COLO668 (cell line): ENCODE measurements around the gene ERVK3-1.
"Not testable (repeated sequence)": the region's sequence is repeated elsewhere in the genome, so short reads cannot be mapped to it uniquely, and the experiment has no call there.

Experiments
- DNase-seq: peaks from one replicate; lab custom pipeline; 2025; ENCODE audit not compliant: unreplicated experiment; lab: John Stamatoyannopoulos, UW

The ERVK3-1 gene

DNA sequence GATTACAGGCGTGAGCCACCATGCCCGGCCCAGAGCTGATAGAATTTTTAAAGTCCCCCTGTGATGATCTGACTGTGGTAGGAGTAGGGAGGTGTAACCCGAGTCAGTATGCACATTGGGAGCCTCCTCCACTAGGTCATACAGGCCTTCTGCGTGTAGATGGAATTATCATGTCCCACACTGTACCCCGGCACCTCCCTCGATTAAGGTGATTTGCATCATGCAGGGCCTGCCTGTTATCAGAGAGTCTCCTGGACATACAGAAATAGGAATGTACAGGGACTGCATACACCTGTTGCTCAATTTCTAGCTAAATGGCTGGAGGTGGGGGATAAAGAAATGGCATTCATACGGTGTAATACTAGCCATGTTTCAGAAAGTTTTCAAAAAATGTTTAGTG lies 922 bp upstream of the ERVK3-1 start:
- no peak for DNase-seq

DNA sequence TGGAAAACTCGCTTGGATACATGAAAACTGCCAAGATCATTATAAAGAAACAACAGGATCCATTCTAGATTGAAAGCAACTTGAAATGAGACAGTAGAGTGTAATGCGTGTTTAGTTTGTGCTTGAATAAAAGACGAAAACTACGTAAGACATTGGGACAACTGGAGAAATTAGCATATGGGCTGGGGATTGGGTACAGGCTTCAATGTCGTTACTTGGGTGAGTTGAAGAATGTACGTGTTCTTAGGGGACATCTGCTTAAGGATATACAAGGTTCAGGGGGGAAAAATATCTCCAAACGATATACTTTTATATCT lies 471 bp upstream of the ERVK3-1 start:
- no peak for DNase-seq

DNA sequence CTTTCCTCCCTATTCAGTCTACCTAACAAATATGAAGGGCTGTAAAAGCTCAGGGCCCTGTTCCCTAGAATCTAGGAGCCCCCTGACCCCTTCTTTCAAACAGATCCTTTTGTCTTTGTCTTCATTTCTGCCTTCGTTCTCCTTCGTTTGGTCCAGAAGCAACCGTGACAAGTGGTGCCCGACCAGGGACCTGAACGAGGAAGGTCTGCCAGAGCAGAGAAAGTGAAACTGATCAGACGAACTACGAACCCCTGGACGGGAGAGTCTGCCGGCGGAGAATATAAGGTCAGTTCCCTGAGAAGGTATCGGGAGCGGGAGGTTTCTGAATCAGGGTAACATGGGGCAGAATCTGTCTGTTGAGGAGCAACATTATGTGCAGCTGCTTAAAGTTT lies 751 bp downstream of the ERVK3-1 start:
- DNase-seq: peak; percentile 9

DNA sequence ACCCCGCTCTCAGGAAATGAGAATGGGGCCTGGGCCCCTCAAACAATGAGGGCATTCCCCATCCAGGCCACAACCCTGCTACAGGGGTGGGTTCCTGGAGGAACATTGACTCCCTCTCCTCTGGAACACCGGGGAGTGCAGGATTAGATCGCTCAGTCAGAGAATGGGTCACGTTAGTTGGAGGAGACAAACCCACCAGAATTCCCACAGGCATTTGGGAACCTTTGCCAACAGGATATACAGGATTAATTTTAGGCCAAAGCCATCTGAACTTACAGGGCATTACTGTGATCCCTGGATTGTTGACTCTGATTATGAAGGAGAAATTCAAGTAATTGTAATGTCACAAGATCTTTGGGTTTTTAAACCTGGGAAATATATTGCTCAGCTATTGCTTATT lies 2.6 kb downstream of the ERVK3-1 start:
- DNase-seq: no peak

DNA sequence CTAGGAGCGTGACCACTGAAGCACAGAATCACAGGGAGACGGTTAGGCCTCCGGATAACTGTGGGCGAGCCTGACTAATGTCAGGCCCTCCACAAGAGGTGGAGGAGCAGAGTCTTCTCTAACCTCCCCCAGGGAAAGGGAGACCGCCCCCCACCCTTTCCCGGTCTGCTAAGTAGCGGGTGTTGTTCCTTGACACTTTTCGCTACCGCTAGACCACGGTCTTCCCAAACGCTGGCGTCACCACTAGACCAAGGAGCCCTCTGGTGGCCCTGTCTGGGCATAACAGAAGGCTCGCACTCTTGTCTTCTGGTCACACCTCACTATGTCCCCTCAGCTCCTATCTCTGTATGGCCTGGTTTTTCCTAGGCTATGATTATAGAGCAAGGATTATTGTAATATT lies 5.5 kb downstream of the ERVK3-1 start:
- DNase-seq: not testable (repeated sequence)

DNA sequence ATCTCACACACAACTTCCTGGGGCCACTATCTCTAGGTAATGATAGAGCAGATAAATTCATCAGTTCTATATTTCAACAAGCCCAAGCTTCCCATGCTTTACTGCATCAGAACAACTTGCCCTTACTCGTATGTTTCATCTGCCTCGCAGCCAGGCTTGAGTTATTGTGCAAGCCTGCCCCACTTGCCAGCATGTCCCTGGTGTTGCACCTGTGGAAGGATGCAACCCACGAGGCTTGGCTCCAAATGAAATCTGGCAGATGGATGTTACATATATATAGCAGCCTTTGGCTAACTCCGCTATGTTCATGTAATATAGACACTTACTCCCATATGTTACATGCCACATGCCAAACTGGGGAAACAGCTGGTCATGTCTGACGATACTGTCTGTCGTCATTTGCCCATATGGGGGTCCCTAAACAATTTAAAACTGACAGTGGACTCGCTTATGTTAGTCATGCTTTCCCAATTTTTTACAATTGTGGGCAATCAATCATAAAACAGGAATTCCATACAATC lies 6.2 kb downstream of the ERVK3-1 start:
- DNase-seq: no peak

DNA sequence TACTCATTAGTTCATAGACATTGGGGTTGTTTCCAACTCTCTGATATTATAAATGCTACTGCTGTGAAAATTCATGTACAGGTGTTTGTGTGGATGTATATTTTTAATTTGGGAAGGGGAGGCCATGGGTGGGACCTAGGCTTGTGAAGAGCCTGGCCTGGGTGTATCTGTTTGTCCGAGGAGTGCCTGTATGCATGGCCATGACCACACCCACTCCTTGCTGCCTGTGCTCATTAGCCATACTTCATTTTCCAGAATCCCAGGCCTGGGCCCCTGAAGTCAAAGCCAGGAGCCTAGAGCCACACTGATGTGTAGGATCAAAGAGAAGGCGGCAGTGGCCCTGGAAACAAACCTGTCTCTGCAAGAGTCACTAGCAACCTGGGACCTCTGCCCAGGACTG lies 10.4 kb downstream of the ERVK3-1 start:
- no peak for DNase-seq

DNA sequence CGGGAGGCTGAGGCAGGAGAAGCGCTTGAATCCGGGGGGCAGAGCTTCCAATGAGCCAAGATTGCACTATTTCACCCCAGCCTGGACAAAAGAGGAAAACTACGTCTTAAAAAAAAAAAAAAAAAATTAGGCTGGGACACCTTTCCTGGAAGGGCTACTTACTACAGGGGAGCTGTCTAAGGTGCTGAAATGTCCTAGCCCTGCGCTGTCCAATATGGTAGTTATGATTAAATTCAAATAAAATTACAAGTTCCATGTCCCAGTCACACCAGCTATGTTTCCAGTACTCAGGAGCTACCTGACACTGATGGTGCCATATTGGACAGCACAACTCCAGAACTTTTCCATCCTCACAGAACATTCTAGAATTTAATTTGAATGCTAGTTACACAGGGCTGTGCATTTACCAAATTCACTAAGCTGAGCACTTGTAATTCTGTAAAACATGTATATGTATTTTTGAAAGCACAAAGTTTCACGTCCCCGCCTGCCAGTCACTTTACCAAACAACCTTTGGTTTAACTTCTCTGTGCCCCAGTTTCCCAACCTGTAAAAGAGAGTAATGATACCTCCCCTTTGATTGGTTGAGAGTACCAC lies 12.4 kb downstream of the ERVK3-1 start:
- DNase-seq: no peak

DNA sequence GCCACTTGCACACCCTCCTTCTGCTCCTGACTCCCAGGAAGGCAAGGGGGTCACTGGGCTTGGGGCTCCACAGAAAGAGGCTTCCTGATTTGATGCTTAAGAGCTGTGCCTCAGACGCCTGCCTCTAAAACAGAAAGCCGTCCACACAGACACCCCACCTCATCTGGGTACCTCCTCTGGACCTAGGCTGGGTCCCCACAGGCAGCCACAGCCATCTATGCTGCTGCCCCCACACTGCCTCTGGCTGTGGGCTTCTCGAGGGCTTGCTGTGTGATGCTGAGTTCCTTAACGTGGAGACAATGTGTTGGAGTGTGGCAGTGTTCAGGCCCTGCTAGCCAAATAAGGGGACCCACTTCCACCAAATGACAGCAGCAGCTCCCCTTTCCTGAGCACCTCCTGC lies 13.1 kb downstream of the ERVK3-1 start:
- no peak for DNase-seq

DNA sequence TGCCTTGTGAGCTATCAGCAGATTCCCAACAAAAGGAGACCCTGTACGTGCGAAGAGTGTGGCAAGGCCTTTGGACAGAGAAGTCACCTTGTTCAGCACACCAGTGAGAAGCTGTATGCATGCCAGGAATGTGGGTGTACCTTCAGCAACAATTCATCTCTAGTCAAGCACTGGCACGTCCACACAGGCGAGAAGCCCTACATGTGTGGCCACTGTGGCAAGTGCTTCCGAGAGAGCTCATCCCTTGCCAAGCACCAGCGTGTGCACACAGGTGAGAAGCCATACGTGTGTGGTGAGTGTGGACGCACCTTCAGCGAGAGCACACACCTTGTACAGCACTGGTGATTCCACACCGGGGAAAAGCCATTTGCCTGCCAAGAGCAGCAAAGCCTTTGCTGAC lies 14.1 kb downstream of the ERVK3-1 start:
- no peak for DNase-seq

DNA sequence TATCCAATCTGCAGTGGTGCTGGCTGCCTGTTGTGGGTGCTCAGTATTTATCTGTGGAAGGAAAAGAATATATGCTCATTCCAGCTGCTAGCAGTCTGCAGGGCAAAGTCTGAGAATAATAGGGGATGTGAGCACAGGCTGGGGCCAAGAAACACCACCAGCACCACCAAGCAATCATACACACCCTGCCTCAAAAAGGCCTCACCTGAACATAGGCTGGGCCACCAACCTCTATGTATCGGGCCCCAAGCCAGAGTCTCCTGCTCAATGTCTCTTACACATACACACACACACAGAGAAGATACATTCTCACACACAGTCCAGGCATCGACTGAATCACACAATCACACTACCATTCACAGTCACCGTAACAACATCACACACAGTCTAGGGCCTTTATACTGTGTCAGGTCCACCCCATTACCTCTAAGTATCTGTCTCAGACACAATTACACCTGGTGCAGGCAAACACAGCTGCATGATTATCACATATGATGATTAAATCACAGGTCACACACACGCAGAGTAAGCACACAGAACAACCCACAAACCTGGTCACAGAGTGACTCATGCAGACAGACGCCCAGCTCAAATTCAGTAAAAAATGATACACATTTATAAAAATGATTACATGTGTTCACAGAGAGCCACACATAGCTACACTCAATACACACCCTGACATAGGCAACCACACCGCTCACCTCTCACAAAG lies 20.3 kb downstream of the ERVK3-1 start:
- DNase-seq: peak; percentile 50

DNA sequence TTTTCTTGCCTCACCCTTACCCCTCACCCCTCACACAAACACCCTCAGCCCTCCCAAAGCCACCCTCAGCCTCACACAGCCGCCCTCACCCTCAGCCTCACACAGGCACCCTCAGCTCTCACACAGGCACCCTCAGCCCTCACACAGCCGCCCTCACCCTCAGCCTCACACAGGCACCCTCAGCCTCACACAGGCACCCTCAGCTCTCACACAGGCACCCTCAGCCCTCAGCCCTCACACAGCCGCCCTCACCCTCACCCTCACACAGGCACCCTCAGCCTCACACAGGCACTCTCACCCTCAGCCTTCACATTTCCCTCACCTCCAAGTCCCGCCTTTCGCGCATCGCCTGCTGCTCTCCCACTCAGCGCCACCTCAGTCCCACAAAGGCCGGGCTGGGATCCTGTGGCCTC lies 21.3 kb downstream of the ERVK3-1 start:
- no peak for DNase-seq

DNA sequence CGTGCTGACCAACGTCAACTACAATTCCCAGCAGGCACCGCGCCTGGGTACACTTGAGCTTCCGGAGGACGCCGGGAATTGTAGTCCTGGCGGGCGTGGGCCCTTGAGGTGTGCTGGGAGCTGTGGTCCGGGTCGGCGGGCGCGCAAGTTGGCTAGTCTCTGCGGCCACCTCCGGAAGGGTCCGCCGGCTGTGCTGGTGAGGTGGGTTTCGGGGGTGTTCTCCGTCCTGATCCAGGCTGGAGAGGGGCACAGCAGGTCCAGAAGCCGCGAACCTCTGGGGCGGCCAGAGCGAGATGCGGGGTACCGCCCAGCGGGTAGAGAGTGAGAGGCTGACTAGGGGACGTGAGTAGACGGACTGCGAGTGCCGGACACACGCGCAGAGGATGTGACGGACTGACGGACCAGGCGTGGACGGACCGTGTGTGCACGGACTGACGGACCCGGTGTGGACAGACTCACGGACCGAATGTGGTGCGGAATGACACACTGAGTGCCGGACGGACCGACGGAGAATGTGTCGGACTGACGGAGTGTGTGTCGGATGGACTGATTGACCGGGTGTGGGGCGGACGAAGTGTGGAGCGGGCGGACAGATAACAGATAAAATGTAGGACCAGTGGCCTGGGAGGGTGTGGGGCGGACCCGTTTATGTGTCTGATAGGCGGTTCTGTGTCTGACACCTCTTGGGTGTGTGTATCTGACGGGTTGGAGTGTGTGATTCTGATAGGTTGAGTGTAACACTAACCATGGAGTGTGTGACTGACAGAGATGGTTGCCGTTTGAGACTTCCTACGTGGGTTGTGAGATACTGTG lies 21.9 kb downstream of the ERVK3-1 start, which contains the start of gene ZSCAN22:
ZSCAN22 (plus strand) TSS at position 81 of the 813 bp plus-strand sequence. CDS start 7,809 bp downstream, outside the sequence.
- DNase-seq: peak; percentile 97

DNA sequence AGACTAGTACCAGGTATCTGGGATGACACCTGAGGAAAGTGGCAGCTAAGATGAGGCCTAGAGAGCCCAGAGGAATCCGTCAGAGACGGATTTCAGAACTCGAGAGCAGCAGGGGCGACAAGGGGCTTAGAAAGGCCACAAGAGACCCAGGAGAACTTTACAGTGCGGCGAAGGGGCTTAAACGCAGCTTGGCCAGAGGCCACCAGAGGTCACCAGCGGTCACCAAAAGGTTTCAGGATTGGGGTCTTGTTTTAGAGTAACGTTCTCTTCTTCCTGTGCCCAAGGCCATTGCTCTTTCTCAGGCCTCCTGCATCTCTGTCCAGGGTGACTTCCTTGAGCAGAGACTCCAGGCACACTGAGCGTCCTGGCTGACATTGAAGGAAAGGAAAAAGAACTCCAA lies 23.8 kb downstream of the ERVK3-1 start:
- peak; percentile 13 for DNase-seq

DNA sequence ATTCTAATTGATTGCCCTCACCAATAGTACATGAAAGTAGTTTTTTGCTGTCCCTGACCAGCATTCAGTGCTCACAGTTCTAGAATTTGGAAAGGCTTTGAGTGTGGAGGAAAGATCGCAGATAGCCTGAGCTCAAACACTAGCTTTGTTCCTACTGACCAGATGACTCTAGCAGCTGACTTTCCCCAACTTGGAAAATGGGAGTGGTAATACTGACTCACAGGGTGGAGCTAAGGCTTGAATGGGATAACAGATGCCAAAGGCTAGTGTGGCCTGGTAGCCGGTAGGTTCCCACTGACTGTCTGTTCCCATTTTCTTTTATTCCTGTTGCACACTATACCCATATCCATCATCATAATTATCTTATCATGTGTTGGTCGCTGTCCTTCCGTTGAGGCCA lies 25.3 kb downstream of the ERVK3-1 start:
- no peak for DNase-seq

DNA sequence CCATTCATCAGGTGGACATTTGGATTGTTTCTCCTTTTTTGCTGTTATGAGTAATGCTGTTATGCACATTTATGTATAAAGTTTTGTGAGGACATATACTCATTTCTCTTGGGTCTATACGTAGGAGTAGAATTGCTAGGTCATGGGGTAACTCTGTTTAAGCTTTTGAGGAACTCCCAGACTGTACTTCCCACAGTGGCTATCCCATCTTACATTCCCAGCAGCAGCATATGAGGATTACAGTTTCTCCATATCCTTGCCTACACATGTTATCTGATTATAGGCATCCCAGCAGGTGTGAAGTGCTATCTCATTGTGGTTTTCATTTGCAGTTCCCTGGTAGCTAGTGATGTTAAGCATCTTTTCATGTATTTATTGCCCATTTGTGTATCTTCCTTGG lies 27.5 kb downstream of the ERVK3-1 start:
- no peak for DNase-seq

DNA sequence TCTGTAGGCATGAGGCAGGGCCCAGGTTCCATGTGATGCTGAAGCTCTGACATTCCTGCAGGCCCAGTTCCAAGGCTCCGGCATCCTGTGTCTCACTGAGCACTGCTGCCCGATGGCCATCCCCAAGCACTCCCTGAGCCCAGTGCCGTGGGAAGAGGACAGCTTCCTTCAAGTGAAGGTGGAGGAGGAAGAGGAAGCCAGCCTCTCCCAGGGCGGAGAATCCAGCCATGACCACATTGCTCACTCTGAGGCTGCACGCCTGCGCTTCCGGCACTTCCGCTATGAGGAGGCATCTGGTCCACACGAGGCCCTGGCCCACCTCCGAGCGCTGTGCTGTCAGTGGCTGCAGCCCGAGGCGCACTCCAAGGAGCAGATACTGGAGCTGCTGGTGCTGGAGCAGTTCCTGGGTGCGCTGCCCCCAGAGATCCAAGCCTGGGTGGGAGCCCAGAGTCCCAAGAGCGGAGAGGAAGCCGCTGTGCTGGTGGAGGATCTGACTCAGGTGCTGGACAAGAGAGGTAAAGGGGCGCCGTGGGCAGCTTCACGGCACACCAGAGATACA lies 29.6 kb downstream of the ERVK3-1 start:
- DNase-seq: no peak

DNA sequence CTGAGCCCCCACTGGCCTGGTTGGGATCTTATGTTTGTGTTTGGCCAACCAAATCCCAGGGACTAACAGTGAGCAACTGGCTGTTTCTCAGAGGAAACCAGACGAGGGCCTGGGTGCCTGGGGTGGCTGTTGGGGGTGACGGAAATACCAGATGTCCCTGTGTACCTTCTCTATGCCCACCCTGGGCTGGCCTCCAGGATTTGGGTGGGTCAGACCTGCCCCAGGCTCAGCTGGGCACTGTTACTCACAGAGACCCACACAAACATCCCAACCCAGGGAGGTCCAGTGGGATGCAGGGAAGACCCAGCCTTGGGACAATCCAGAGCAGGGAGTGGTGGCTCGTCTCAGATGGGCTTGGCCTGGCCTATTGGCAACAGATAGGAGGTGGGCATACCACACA lies 30.5 kb downstream of the ERVK3-1 start:
- no peak for DNase-seq

DNA sequence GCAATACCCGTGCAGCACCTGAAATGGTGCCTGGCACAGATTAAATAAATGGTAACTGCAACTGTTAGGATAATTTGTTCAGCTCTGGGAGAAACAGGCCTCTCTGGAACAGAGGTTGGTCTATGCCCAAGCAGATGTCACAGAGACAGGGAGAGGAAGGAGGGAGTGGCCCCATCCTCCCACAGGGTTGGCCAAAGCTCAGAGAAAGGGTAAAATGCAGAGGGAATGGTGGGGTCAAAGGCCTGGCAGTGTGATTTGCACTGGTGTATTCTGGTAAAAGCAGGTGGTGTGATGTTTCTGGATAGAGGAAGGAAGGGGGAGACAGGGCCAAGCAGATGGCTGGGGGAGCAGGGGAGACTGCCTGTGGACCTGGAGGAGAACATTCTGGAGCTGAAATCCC lies 31.0 kb downstream of the ERVK3-1 start:
- no peak for DNase-seq

DNA sequence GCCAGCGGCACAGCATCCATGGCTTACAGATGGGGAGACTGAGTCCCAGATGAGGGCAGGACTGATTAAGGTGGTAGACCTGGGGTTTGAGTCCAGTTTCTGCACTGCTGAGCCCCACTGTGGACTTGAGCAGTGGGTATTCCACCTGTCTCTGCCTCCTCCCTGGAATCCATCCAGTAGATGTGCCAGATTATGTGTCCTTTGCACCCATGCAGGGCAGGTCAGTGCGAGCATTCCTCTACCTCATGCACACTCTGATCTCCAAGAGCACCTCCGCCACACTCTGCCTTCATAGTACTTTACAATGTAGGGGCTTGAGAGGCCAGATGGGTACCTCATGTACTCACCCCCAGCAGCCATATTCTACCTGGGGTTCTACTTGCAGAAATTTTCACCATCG lies 31.6 kb downstream of the ERVK3-1 start:
- DNase-seq: no peak

DNA sequence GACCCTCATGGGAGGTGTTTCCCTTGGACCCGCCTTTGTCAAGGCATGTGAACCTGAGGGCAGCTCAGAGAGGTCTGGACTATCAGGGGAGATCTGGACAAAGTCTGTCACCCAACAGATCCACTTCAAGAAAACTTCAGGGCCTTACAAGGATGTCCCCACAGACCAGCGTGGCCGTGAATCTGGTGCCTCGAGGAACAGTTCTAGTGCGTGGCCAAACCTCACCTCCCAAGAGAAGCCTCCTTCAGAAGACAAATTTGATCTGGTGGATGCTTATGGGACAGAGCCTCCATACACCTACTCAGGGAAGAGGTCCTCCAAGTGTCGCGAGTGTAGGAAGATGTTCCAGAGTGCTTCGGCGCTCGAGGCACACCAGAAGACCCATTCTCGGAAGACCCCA lies 33.2 kb downstream of the ERVK3-1 start:
- no peak for DNase-seq
